ENCODE data around the gene GCN1. TPM values are rescaled to one million over a fixed set of nuclear protein-coding genes. Genes with fewer than 3 reads are reported as not detected.

Gene GCN1
- total RNA-seq, 1 donor from 2014 or later = 52.4 TPM

DNA sequence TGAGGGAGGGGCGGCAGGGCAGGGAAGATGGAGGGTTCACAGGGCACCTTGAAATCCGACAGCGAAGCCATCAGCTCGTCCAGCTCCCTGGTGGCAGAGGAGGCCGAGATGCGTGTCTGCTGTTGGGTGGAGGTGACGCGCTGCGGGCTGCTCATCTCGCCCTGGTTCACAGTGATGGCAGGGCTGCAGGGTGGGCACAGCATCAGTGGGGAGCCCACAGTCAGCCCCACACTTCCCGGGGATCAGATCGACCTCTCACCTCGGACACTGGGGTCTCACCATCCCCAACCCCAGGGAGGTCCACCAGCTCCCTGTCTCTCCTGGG, 27.0 kb upstream of the GCN1 start:
- Histone ChIP-seq H3K27me3 (ENCODE audit: control insufficient read depth, insufficient read depth, low read length) (no peaks in the 10 kb centered on the region), H3K4me3 (ENCODE audit: low read depth, low read length) (no peak overlapping the region), H3K36me3 (ENCODE audit: control insufficient read depth, insufficient read depth, low read length) (peaks cover 53% of the 10 kb centered on the region)
- TF ChIP-seq, protein P1, sequence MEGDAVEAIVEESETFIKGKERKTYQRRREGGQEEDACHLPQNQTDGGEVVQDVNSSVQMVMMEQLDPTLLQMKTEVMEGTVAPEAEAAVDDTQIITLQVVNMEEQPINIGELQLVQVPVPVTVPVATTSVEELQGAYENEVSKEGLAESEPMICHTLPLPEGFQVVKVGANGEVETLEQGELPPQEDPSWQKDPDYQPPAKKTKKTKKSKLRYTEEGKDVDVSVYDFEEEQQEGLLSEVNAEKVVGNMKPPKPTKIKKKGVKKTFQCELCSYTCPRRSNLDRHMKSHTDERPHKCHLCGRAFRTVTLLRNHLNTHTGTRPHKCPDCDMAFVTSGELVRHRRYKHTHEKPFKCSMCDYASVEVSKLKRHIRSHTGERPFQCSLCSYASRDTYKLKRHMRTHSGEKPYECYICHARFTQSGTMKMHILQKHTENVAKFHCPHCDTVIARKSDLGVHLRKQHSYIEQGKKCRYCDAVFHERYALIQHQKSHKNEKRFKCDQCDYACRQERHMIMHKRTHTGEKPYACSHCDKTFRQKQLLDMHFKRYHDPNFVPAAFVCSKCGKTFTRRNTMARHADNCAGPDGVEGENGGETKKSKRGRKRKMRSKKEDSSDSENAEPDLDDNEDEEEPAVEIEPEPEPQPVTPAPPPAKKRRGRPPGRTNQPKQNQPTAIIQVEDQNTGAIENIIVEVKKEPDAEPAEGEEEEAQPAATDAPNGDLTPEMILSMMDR (IDR thresholded peaks at IDR 0.05; ENCODE audit: insufficient read depth, low read length, severe bottlenecking) = no peak
- DNase-seq (ENCODE audit: low read depth) (no peak), FAIRE-seq (no peak)

DNA sequence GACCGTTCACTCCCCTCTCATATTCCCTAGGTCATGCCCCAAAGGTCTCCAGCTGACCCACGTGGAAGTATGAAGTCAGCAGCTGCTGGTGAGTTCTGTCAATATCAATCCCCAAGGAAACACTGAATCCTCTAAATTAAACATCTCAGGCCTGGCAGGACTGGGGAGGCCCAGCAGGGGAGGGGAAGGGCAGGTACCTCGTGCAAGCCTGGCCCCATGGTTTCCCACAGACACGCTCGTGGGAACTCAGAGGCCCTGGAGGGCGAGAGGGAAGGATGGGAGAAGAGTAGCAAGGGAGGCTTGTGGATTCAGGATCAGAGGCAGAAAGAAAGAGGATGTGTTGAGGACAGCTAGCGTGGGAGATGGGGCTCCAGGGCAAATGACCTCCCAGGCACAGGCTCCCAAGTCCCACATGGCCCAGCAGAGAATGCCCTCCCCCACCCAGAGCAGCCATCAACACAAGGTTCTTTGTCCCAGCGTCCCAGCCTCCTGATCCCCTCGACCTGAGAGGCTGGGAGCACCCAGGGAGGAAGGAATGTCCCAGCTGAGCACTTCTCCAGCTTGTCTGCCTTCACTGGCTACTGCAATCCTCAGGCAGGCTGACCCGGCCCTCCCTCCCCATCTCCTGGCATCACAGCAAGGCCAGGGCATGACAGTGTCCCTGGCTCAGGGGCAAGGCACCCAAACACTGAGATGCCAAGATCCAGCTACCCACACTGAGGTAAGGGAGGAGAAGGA, 26.5 kb upstream of the GCN1 start:
- TF ChIP-seq, protein P1 (IDR thresholded peaks at IDR 0.05; ENCODE audit: insufficient read depth, low read length, severe bottlenecking) = no peak
- peaks cover 57% of the 10 kb centered on the region for H3K36me3 ChIP-seq (ENCODE audit: control insufficient read depth, insufficient read depth, low read length)
- H3K4me3 ChIP-seq (ENCODE audit: low read depth, low read length) = no peak overlapping the region
- H3K27me3 ChIP-seq (ENCODE audit: control insufficient read depth, insufficient read depth, low read length) = no peaks in the 10 kb centered on the region
- DNase-seq (ENCODE audit: low read depth) = no peak
- no peak for FAIRE-seq

DNA sequence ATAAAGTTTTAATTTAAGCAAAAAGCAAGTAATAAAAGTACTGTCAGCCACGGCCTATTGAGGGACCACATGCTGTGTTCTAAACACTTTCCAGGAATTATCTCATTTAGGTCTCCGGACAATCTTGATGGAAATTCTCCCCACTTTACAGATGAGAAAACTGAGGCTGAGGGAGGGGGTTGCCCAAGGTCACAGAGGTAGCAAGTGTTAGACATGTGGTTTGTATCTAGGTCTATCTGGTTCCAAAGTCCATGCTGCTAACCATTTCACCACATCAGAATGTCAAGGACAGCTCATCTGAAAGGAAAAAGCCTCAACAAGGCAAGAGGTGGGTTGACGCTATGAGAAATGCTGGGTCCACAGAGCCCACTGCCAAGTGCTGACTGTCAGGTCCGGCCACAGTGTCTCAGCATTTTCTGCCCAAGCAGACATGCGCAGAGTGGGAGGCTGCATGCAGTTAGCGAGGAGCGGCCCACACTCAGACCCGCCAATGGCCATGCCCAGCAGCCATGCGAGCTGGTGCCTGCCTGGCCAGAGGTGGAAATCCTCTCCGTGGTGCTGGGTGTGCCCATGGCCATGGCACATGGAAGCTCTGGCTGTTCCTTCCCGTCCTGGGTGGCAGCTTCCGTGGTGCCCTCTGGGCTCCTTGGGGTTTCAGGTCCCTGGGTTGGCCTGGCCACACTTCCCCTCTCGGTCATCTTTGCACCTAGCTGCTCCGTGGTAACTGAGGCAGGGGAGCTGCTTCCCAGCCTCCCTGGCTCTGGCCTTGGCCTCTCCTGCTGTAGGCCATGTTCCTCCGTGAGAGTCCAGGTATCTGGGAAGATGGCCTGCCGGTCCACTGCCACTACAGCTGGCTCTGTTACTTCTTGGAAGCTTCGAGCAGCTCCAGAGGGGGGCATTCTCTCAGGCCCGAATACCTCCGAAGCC, 24.4 kb upstream of the GCN1 start:
- FAIRE-seq (no peak), DNase-seq (ENCODE audit: low read depth) (no peak)
- Histone ChIP-seq H3K27me3 (ENCODE audit: control insufficient read depth, insufficient read depth, low read length) (no peaks in the 10 kb centered on the region), H3K36me3 (ENCODE audit: control insufficient read depth, insufficient read depth, low read length) (peaks cover 67% of the 10 kb centered on the region), H3K4me3 (ENCODE audit: low read depth, low read length) (no peak overlapping the region)
- TF ChIP-seq, protein P1 (IDR thresholded peaks at IDR 0.05; ENCODE audit: insufficient read depth, low read length, severe bottlenecking) = no peak

DNA sequence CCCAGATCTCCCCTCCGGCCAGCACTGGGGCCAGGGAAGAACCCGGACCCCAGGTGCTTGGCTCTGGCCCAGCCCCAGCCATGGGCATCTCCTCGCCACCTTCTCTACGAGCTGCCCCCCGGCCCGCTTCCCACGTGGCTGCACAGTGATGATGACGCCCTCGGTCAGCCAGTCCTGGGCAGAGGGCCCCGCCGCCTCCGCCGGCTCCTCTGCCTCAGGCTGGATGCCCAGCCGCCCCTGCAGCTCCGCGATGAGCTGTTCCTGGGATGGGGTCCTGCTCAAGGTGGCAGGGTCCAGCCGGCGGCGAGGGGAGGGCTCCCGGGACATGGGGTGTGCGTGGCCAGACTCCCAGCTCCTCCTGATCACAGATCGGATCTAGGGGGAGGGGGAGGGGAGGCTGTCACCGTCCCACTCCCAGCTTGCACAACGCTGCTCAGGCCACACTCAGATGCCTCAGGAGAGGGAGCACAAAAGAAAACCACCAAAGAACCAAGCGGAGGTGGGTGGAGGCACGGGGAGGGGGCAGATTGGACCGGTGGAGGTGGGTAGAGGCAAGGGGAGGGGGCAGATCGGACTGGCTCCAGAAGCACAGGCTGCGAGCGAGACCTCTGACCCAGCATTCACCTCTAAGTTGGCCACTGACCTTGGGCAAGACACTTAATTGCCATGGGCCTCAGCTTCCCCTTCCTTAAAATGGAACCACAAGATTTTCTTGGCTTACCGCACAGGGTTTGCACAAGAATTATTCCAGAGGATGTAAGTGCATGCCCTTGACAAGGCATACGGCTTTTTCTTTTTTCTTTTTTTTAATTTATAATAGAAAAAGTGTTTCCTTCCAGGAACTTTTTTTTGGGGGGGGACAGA, 22.5 kb upstream of the GCN1 start:
- TF ChIP-seq, protein P1 (IDR thresholded peaks at IDR 0.05; ENCODE audit: insufficient read depth, low read length, severe bottlenecking) = no peak
- H3K27me3 ChIP-seq (ENCODE audit: control insufficient read depth, insufficient read depth, low read length) = no peaks in the 10 kb centered on the region
- FAIRE-seq (no peak), DNase-seq (ENCODE audit: low read depth) (no peak)
- no peak overlapping the region for H3K4me3 ChIP-seq (ENCODE audit: low read depth, low read length)
- peaks cover 66% of the 10 kb centered on the region for H3K36me3 ChIP-seq (ENCODE audit: control insufficient read depth, insufficient read depth, low read length)

DNA sequence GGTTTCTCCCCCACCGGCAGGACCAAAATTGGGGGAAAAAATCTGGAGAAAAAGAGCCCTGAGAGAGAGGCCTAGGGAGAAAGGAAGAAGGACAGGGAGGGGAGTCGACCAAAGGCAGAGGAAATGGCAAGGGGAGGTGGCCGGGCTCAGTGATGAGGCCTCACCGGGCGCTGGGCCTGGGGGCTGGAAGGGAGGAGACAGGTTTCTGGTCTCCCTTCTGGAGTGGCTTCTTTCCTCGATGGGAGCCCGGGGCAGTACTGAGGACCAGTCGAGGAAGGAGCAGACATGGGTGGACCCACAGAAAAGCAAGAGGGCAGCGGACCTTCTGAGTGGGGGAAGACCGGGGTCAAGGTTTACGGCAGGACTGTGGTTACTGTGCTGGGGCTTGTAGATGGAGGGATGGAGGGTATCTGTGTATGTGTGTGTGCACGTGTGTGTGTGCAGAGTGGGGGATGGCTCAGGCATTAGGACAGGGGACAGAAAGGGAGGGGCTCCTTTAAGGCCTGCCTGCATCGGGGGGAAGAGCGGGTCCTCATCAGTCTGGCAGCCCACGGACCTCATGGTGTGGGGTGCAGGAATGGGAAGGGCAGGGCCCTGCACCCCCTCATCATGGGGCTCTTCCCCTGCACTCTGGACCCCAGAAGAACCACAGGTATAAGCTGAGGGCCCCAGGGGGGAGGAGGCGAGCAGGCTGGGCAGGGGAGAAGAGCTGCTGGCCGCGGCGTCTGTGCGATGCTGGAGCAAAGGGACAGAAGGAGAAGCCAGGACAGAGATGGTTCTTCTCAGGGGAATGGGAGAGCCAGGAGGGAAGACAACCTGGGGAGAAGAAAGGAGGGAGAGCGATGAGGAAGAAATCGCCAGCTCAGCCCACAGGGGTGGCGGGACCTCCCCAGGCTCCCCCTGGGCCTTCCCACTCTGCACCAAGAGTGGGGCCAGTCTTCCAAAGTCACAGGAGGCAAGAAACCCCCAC, 21.5 kb upstream of the GCN1 start:
- FAIRE-seq = no peak
- no peaks in the 10 kb centered on the region for H3K27me3 ChIP-seq (ENCODE audit: control insufficient read depth, insufficient read depth, low read length)
- peaks cover 62% of the 10 kb centered on the region for H3K36me3 ChIP-seq (ENCODE audit: control insufficient read depth, insufficient read depth, low read length)
- no peak for DNase-seq (ENCODE audit: low read depth)
- no peak overlapping the region for H3K4me3 ChIP-seq (ENCODE audit: low read depth, low read length)
- TF ChIP-seq, protein P1 (IDR thresholded peaks at IDR 0.05; ENCODE audit: insufficient read depth, low read length, severe bottlenecking) = no peak

All from bronchial epithelial cell (primary cell).